H1 (cell line): ENCODE data around the gene TAF13. TPM values are rescaled to one million over a fixed set of nuclear protein-coding genes. Genes with fewer than 3 reads are reported as not detected.

ENCODE experiments used
- CTCF ChIA-PET: fragments of 300-600 bp; sonication (Branson Sonifier 250); formaldehyde crosslinking; loops from one replicate; lab custom pipeline; 2021; ENCODE audit not compliant: partially characterized antibody; lab: Charles Lee
- POLR2A ChIA-PET: fragments of 300-600 bp; sonication (Branson Sonifier 250); formaldehyde crosslinking; loops from one replicate; lab custom pipeline; 2021; ENCODE audit warnings: inconsistent platforms; ENCODE audit not compliant: partially characterized antibody; lab: Charles Lee
- DNase-seq, 2 experiments: peaks; one replicate each; pipeline versions ENCODE4 v3.0.0 to v3.0.0-alpha.2; 2010 to 2022; ENCODE audit warnings: low spot score in 2 of 2, low read depth in 1 of 2, mixed read lengths in 1 of 2
- FAIRE-seq: peaks from 2 replicates; lab custom pipeline; 2011; peaks lifted over from hg19 to GRCh38; lab: Jason Lieb, UNC
- H2AFZ ChIP-seq: 2 replicates; pipeline ENCODE4 v1.8.1; 2012; ENCODE audit warnings: low read length, inconsistent platforms
- H2AK5ac ChIP-seq: 2 replicates; pipeline ENCODE4 v1.6.1; 2013; ENCODE audit warnings: low read depth, low read length
- H2BK120ac ChIP-seq: replicated peaks from 2 replicates; pipeline ENCODE3; 2013; ENCODE audit warnings: low read depth, low read length, inconsistent platforms
- H2BK12ac ChIP-seq: 2 replicates; pipeline ENCODE4 v1.6.1; 2013; ENCODE audit warnings: low read depth, low read length
- H2BK15ac ChIP-seq: 2 replicates; pipeline ENCODE4 v1.6.1; 2013; ENCODE audit warnings: low read length
- H2BK20ac ChIP-seq: 2 replicates; pipeline ENCODE4 v1.6.1; 2013; ENCODE audit warnings: low read length
- H2BK5ac ChIP-seq: 2 replicates; pipeline ENCODE4 v1.6.1; 2013; ENCODE audit warnings: low read depth, low read length
- H3K14ac ChIP-seq: 2 replicates; pipeline ENCODE4 v1.6.1; 2013; ENCODE audit warnings: inconsistent platforms; ENCODE audit not compliant: insufficient read length
- H3K18ac ChIP-seq: 2 replicates; pipeline ENCODE4 v1.6.1; 2013; ENCODE audit warnings: low read length; ENCODE audit errors: extremely low read depth
- H3K23ac ChIP-seq: 2 replicates; pipeline ENCODE4 v1.6.1; 2013; ENCODE audit warnings: inconsistent platforms; ENCODE audit not compliant: insufficient read length
- H3K23me2 ChIP-seq: 2 replicates; pipeline ENCODE4 v1.6.1; 2013; ENCODE audit warnings: low read depth, low read length
- H3K27ac ChIP-seq: 2 replicates; pipeline ENCODE4 v1.6.1; 2011; ENCODE audit warnings: low read depth, low read length, inconsistent platforms
- H3K27me3 ChIP-seq, 4 experiments: replicated peaks in 1 of 4; 1 replicate in 1 of 4; 2 replicates in 3 of 4; pipeline versions ENCODE4 v1.6.1 to v1.8.1; 2011 to 2013; ENCODE audit warnings: low read length in 3 of 4, mild to moderate bottlenecking in 3 of 4, inconsistent platforms in 2 of 4, mixed read lengths in 2 of 4, moderate library complexity in 1 of 4; ENCODE audit not compliant: control insufficient read depth in 3 of 4, insufficient read depth in 3 of 4; ENCODE audit errors: extremely low read depth in 1 of 4
- H3K36me3 ChIP-seq, 4 experiments: 2 replicates each; pipeline versions ENCODE4 v1.6.1 to v1.8.1; 2011 to 2013; ENCODE audit warnings: mild to moderate bottlenecking in 4 of 4, low read length in 3 of 4, moderate library complexity in 2 of 4, control low read depth in 1 of 4, inconsistent platforms in 1 of 4; ENCODE audit not compliant: insufficient read depth in 4 of 4, control insufficient read depth in 2 of 4
- H3K4ac ChIP-seq: replicated peaks from 2 replicates; pipeline ENCODE3; 2013; ENCODE audit warnings: low read length, low read depth, mixed read lengths, inconsistent platforms; ENCODE audit not compliant: insufficient read length
- H3K4me1 ChIP-seq, 4 experiments: replicated peaks in 1 of 4; 1 replicate in 1 of 4; 2 replicates in 3 of 4; pipeline versions ENCODE4 v1.6.1 to v1.8.1; 2011 to 2013; ENCODE audit warnings: low read length in 3 of 4, inconsistent platforms in 2 of 4, mixed read lengths in 1 of 4; ENCODE audit not compliant: insufficient read depth in 4 of 4, control insufficient read depth in 3 of 4
- H3K4me2 ChIP-seq, 2 experiments: 2 replicates each; pipeline versions ENCODE4 v1.6.1 to v1.8.1; 2011 to 2013; ENCODE audit warnings: low read depth in 2 of 2, low read length in 2 of 2, control low read depth in 1 of 2, inconsistent platforms in 1 of 2, mild to moderate bottlenecking in 1 of 2; ENCODE audit not compliant: insufficient read depth in 1 of 2
- H3K4me3 ChIP-seq, 4 experiments: fragments of 200-600, 300-600 bp in 1 of 4; sonication (generic), shearing (Covaris generic), sonication (Bioruptor Twin) in 1 of 4; 2 replicates each; pipeline versions ENCODE4 v1.5.1 to v1.8.1; 2011 to 2016; ENCODE audit warnings: low read length in 4 of 4, low read depth in 3 of 4, control low read depth in 2 of 4, inconsistent platforms in 2 of 4, mild to moderate bottlenecking in 2 of 4, mixed read lengths in 1 of 4, moderate library complexity in 1 of 4; ENCODE audit not compliant: insufficient read depth in 2 of 4; ENCODE audit errors: extremely low read depth in 1 of 4
- H3K56ac ChIP-seq: replicated peaks from 2 replicates; pipeline ENCODE3; 2013; ENCODE audit warnings: low read depth, mild to moderate bottlenecking, mixed read lengths, low read length, inconsistent platforms; ENCODE audit not compliant: insufficient read length
- H3K79me1 ChIP-seq: 2 replicates; pipeline ENCODE4 v1.6.1; 2013; ENCODE audit warnings: low read depth, low read length, control low read depth
- H3K79me2 ChIP-seq, 2 experiments: 2 replicates each; pipeline versions ENCODE4 v1.6.1 to v1.8.1; 2012 to 2013; ENCODE audit warnings: low read length in 2 of 2, mild to moderate bottlenecking in 2 of 2, inconsistent platforms in 1 of 2; ENCODE audit not compliant: insufficient read depth in 2 of 2, control insufficient read depth in 1 of 2
- H3K9ac ChIP-seq, 4 experiments: replicated peaks in 1 of 4; 1 replicate in 1 of 4; 2 replicates in 3 of 4; pipeline versions ENCODE4 v1.6.1 to v1.8.1; 2011 to 2013; ENCODE audit warnings: low read depth in 3 of 4, low read length in 3 of 4, control low read depth in 2 of 4, mild to moderate bottlenecking in 2 of 4, moderate library complexity in 2 of 4, inconsistent platforms in 1 of 4; ENCODE audit errors: extremely low read depth in 1 of 4
- H3K9me3 ChIP-seq, 2 experiments: 2 replicates each; pipeline versions ENCODE4 v1.6.1 to v1.8.1; 2012 to 2013; ENCODE audit warnings: mild to moderate bottlenecking in 2 of 2, moderate library complexity in 2 of 2, control low read depth in 1 of 2, inconsistent platforms in 1 of 2, low read depth in 1 of 2, low read length in 1 of 2, mixed read lengths in 1 of 2; ENCODE audit not compliant: insufficient read depth in 2 of 2
- H4K20me1 ChIP-seq, 2 experiments: replicated peaks in 1 of 2; 2 replicates each; pipeline versions ENCODE3 to v1.8.1; 2011 to 2013; ENCODE audit warnings: inconsistent platforms in 2 of 2, low read length in 2 of 2, mild to moderate bottlenecking in 1 of 2; ENCODE audit not compliant: insufficient read depth in 2 of 2, control insufficient read depth in 1 of 2
- H4K5ac ChIP-seq: 2 replicates; pipeline ENCODE4 v1.6.1; 2013; ENCODE audit warnings: low read length, low read depth, mixed read lengths, inconsistent platforms; ENCODE audit not compliant: insufficient read length
- H4K8ac ChIP-seq: 2 replicates; pipeline ENCODE4 v1.8.0; 2013; ENCODE audit warnings: mild to moderate bottlenecking, moderate library complexity, low read length, inconsistent platforms; ENCODE audit not compliant: insufficient read depth; ENCODE audit errors: extremely low read depth
- H4K91ac ChIP-seq: replicated peaks from 2 replicates; pipeline ENCODE3; 2013; ENCODE audit warnings: low read length, mixed read lengths, inconsistent platforms; ENCODE audit not compliant: insufficient read length
- NANOG ChIP-seq: IDR thresholded peaks from 2 replicates; pipeline ENCODE4 v1.6.1; 2011; ENCODE audit warnings: low read length, low read depth, mild to moderate bottlenecking, inconsistent platforms; ENCODE audit not compliant: insufficient read depth, poor library complexity, severe bottlenecking
- WGBS, 2 experiments: shearing (Covaris generic) in 1 of 2; methylation state at CpG; one replicate each; pipeline versions ENCODE4 v1.1.6 to v1.1.7; 2013 to 2015; ENCODE audit warnings: low lambda C conversion rate in 2 of 2, mixed read lengths in 2 of 2, inconsistent platforms in 1 of 2, low coverage in 1 of 2, missing lambda C conversion rate in 1 of 2; ENCODE audit not compliant: insufficient replicate concordance in 2 of 2, insufficient coverage in 1 of 2, insufficient read length in 1 of 2; ENCODE audit errors: extremely low coverage in 1 of 2, missing lambda C conversion rate in 1 of 2; 5-methylcytosine and 5-hydroxymethylcytosine counted together
- polyA plus RNA-seq, 7 experiments: library from polyadenylated mRNA; depleted of rRNA in 3 of 7; stranded (reverse) in 5 of 7; unstranded in 2 of 7; fragments of >200 nt in 5 of 7; fragments of 200-250 nt in 2 of 7; gene quantifications; 1 replicate in 5 of 7; 2 replicates in 1 of 7; 4 replicates in 1 of 7; pipeline versions ENCODE4 v1.2.1 to v1.2.3, GENCODE V29; 2011 to 2013; ENCODE audit warnings: missing spikeins in 2 of 7, mixed read lengths in 2 of 7
- total RNA-seq: library from RNA; stranded (reverse); fragmentation: NEBNext Ultra II Directional; extraction: Animal tissue kit (Norgen Biotek cat#: 25700); gene quantifications from 2 replicates; pipeline ENCODE4 v1.2.1, GENCODE V29; 2021

The TAF13 gene
- total and polyA plus RNA-seq, 2 of the 8 experiments (the other 6 are each of a cell fraction or from before 2014, with no cell fraction given), result 13.1 to 41.7 TPM

- H3K27ac ChIP-seq, result no peak overlapping the region
- 68% methylated on average over 2 of the region's 2 CpGs; no CpG with 5 or more reads in 1 of the 2 experiments for WGBS, 2 experiments
- no peaks in the 10 kb centered on the region; a peak in 1 of 7 replicates for H3K4me1 ChIP-seq
- H3K18ac ChIP-seq, result no peak overlapping the region
- H3K23ac ChIP-seq, result no peak overlapping the region
- no peak overlapping the region for H2AFZ ChIP-seq
- no peak overlapping the region for H2BK12ac ChIP-seq
- H3K23me2 ChIP-seq, result no peaks in the 10 kb centered on the region
- H2BK120ac ChIP-seq, result no peak overlapping the region
- no peaks in the 10 kb centered on the region for H3K36me3 ChIP-seq
- peaks cover 0 to 7% of the 10 kb centered on the region in 2 experiments; a peak in 1 of 4 replicates for H3K79me2 ChIP-seq
- DNase-seq (no peak), FAIRE-seq (no peak)
- H4K20me1 ChIP-seq, result no peaks in the 10 kb centered on the region
- CTCF ChIA-PET, result interaction anchor here (0.6 to 2.2 kb wide), 2 partner anchors 17 to 42 kb away, joined by 4 to 6 read pairs; partner anchors contain the start of gene TAF13
- no peak overlapping the region for H3K4me2 ChIP-seq
- no peak overlapping the region for H4K8ac ChIP-seq
- H4K91ac ChIP-seq, result no peak overlapping the region
- no peak overlapping the region for H3K4ac ChIP-seq
- no peak overlapping the region for H2BK5ac ChIP-seq
- no peak overlapping the region for H2AK5ac ChIP-seq
- POLR2A ChIA-PET, result interaction anchor here (1.1 to 2.4 kb wide), 4 partner anchors 8 to 79 kb away, joined by 3 to 8 read pairs (median 4); partner anchors contain the start of gene WDR47
- H3K9ac ChIP-seq, result no peak overlapping the region
- H3K4me3 ChIP-seq, result no peak overlapping the region
- H2BK20ac ChIP-seq, result no peak overlapping the region
- H3K79me1 ChIP-seq, result no peaks in the 10 kb centered on the region
- H3K9me3 ChIP-seq, result no peaks in the 10 kb centered on the region
- H4K5ac ChIP-seq, result no peak overlapping the region
- no peaks in the 10 kb centered on the region for H3K27me3 ChIP-seq
- H3K14ac ChIP-seq, result no peak overlapping the region
- H2BK15ac ChIP-seq, result no peak overlapping the region
- no peak overlapping the region for H3K56ac ChIP-seq
- TF ChIP-seq NANOG, result no peak
These were observed 41.4 kb downstream of the TAF13 start for GRCh38 chr1:109034382-109034781.
